ENCODE data around the gene ABCD4.

- no peak for TF ChIP-seq CTCF (IDR thresholded peaks at IDR 0.05; ENCODE audit: poor library complexity, severe bottlenecking)
- no peak for TF ChIP-seq POLR2AphosphoS5 (IDR thresholded peaks at IDR 0.05)
- TF ChIP-seq EZH2 (IDR thresholded peaks at IDR 0.05; ENCODE audit: borderline replicate concordance, insufficient read depth, low read length, poor library complexity, severe bottlenecking), result no peak
- no peak for TF ChIP-seq RAD21 (conservative IDR thresholded peaks at IDR 0.05)
- TF ChIP-seq TAF1 (IDR thresholded peaks at IDR 0.05; ENCODE audit: low read depth), result no peak
Measured at GRCh38 chr14:74350928-74351323, 48.2 kb upstream of the ABCD4 start.

All from neural cell (in vitro differentiated cells).